Transverse colon (tissue), 4 donors: ENCODE results near the gene VPS52.

Source experiments
- EP300 ChIP-seq: sonication (generic); formaldehyde crosslinking; IDR thresholded peaks from one replicate; pipeline ENCODE4 v1.6.1; 2017; ENCODE audit warnings: antibody characterized with exemption, low read depth
- POLR2AphosphoS5 ChIP-seq, 3 donors: sonication (generic); formaldehyde crosslinking; IDR thresholded peaks; one replicate each; pipeline ENCODE4 v1.6.1; 2016; ENCODE audit warnings: antibody characterized with exemption in 3 of 3
- TF ChIP-seq, protein P1 (sequence below), 5 experiments: fragments of 200-600 bp in 3 of 5; fragments of 450-650 bp in 2 of 5; sonication (generic) in 3 of 5; IDR thresholded peaks; 1 replicate in 2 of 5; 2 replicates in 3 of 5; pipeline ENCODE4 v1.5.1; 2016 to 2017; ENCODE audit warnings: antibody characterized with exemption in 5 of 5, inconsistent platforms in 3 of 5, mild to moderate bottlenecking in 2 of 5, moderate library complexity in 1 of 5

DNA sequence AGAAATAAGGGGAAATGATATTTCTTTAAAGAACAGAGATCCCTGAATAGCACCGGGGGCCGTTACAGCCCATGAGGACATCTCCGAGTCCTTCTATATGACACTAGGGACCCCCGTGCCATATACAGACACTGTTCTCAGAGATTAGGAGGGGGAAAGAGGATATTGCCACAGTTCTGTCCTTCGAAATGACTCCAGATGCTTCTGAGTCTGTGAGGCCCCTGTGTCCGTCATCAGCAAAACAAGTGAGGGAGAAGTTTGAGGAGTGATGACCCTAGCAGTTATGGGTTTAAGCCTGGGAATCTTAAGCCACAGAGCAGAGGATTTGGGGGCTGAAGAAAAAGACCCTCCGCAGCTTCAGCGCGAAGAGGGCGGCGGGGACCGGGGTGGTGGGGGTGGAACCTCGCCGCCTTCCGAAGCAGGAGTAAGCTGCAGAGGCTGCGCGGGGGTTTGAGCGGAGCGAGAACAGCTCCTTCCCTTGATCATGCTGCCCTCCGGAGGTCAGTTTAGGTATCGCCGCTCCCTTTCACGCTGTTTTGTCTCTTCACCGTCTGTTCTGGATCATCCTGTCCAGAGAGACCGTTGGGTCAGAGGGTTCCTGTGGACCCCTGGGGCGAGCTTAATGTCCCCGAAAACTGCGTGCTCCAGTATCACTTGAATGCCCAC lies 23.6 kb downstream of the VPS52 start:
- TF ChIP-seq, protein P1, sequence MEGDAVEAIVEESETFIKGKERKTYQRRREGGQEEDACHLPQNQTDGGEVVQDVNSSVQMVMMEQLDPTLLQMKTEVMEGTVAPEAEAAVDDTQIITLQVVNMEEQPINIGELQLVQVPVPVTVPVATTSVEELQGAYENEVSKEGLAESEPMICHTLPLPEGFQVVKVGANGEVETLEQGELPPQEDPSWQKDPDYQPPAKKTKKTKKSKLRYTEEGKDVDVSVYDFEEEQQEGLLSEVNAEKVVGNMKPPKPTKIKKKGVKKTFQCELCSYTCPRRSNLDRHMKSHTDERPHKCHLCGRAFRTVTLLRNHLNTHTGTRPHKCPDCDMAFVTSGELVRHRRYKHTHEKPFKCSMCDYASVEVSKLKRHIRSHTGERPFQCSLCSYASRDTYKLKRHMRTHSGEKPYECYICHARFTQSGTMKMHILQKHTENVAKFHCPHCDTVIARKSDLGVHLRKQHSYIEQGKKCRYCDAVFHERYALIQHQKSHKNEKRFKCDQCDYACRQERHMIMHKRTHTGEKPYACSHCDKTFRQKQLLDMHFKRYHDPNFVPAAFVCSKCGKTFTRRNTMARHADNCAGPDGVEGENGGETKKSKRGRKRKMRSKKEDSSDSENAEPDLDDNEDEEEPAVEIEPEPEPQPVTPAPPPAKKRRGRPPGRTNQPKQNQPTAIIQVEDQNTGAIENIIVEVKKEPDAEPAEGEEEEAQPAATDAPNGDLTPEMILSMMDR (IDR thresholded peaks at IDR 0.05) = peak; percentile 96 to 98 (median 97)
- TF ChIP-seq EP300 = no peak
- TF ChIP-seq POLR2AphosphoS5 (IDR thresholded peaks at IDR 0.05) = no peak
